T-cell (primary cell): ENCODE results near the gene NUMA1. TPM values are rescaled to one million over a fixed set of nuclear protein-coding genes. Genes with fewer than 3 reads are reported as not detected.

Source experiments
- ATAC-seq, 4 experiments: fragments of 200-7000 bp in 3 of 4; fragments of 150-1000 bp in 1 of 4; cut with Tn5 transposase; replicated peaks in 1 of 4; 1 replicate in 3 of 4; 2 replicates in 1 of 4; pipeline ENCODE4 v1.10.0; 2021; ENCODE audit warnings: moderate library complexity in 3 of 4, mild to moderate bottlenecking in 2 of 4, moderate number of reproducible peaks in 1 of 4
- CTCF ChIA-PET, 2 donors: fragments of 300-600 bp; sonication (Branson Sonifier 250); formaldehyde crosslinking; loops; one replicate each; lab custom pipeline; 2022; ENCODE audit warnings: antibody characterized with exemption in 2 of 2; lab: Charles Lee
- POLR2A ChIA-PET, 2 donors: fragments of 300-600 bp; sonication (Branson Sonifier 250); formaldehyde crosslinking; loops; one replicate each; lab custom pipeline; 2022; ENCODE audit warnings: antibody characterized with exemption in 2 of 2; lab: Charles Lee
- DNase-seq, 35 experiments: peaks; one replicate each; pipeline versions ENCODE4 v3.0.0 to v3.0.0-alpha.2; 2013 to 2023
- H3K27ac ChIP-seq: one replicate; pipeline ENCODE4 v1.5.1; 2013; ENCODE audit warnings: low read length
- H3K27me3 ChIP-seq, 2 experiments: replicated peaks in 1 of 2; 1 replicate in 1 of 2; 2 replicates in 1 of 2; pipeline versions ENCODE4 v1.6.1 to v1.7.0; 2013; ENCODE audit warnings: low read length in 1 of 2, mixed read lengths in 1 of 2; ENCODE audit not compliant: control insufficient read depth in 2 of 2, insufficient read depth in 2 of 2; ENCODE audit errors: extremely low read depth in 1 of 2
- H3K36me3 ChIP-seq, 2 donors: 1 replicate in 1 of 2; 2 replicates in 1 of 2; pipeline versions ENCODE4 v1.6.1 to v1.7.0; 2013; ENCODE audit warnings: low read length in 1 of 2; ENCODE audit not compliant: control insufficient read depth in 2 of 2, insufficient read depth in 1 of 2; ENCODE audit errors: extremely low read depth in 1 of 2
- H3K4me1 ChIP-seq, 2 experiments: 1 replicate in 1 of 2; 2 replicates in 1 of 2; pipeline versions ENCODE4 v1.6.1 to v1.7.0; 2013; ENCODE audit warnings: low read length in 2 of 2, mixed read lengths in 1 of 2; ENCODE audit not compliant: insufficient read depth in 2 of 2, control insufficient read depth in 1 of 2; ENCODE audit errors: extremely low read depth in 1 of 2
- H3K4me3 ChIP-seq, 2 donors: 1 replicate in 1 of 2; 2 replicates in 1 of 2; pipeline versions ENCODE4 v1.5.1 to v1.7.0; 2013; ENCODE audit warnings: mild to moderate bottlenecking in 2 of 2, low read length in 1 of 2, moderate library complexity in 1 of 2; ENCODE audit not compliant: control insufficient read depth in 1 of 2; ENCODE audit errors: extremely low read depth in 1 of 2
- H3K9me3 ChIP-seq: 2 replicates; pipeline ENCODE4 v1.7.0; 2013
- H3K27ac Mint-ChIP-seq, 2 donors: one replicate each; pipeline ENCODE4 v1.8.0; 2020 to 2021; ENCODE audit warnings: mild to moderate bottlenecking in 2 of 2, mixed read lengths in 2 of 2
- H3K27me3 Mint-ChIP-seq, 2 donors: one replicate each; pipeline ENCODE4 v1.8.0; 2021 to 2022; ENCODE audit warnings: mixed read lengths in 2 of 2
- H3K36me3 Mint-ChIP-seq: one replicate; pipeline ENCODE4 v1.8.0; 2021; ENCODE audit warnings: mixed read lengths
- H3K4me1 Mint-ChIP-seq, 3 donors: one replicate each; pipeline ENCODE4 v1.8.0; 2020 to 2022; ENCODE audit warnings: mixed read lengths in 3 of 3, mild to moderate bottlenecking in 1 of 3
- H3K4me3 Mint-ChIP-seq, 3 donors: one replicate each; pipeline ENCODE4 v1.8.0; 2020 to 2022; ENCODE audit warnings: mild to moderate bottlenecking in 3 of 3, mixed read lengths in 3 of 3, moderate library complexity in 3 of 3
- H3K9me3 Mint-ChIP-seq, 3 donors: one replicate each; pipeline ENCODE4 v1.8.0; 2020 to 2022; ENCODE audit warnings: mixed read lengths in 3 of 3
- WGBS: methylation state at CpG from one replicate; pipeline ENCODE4 v1.1.5; 2013; ENCODE audit warnings: missing lambda C conversion rate; ENCODE audit not compliant: insufficient coverage; 5-methylcytosine and 5-hydroxymethylcytosine counted together
- total RNA-seq, 35 experiments: library from RNA in 6 of 35; stranded (reverse) in 6 of 35; fragments of 120-200 nt in 1 of 35; gene quantifications; one replicate each; pipeline versions ENCODE4 v1.2.1 to v1.2.4 and lab custom pipeline; 2013 to 2026

Gene NUMA1
- total RNA-seq, 5 donors from 2014 or later (not counting 1 experiment from before 2014, with no cell fraction given), result 237 to 386 (median 343) TPM

- H3K9me3 Mint-ChIP-seq, result no peaks in the 10 kb centered on the region
- peak in 29 of 35 experiments; percentile 15 to 73 (median 40) for DNase-seq
- H3K4me3 ChIP-seq, result no peak overlapping the region
- peaks cover 0 to 4% (median 0%) of the 10 kb centered on the region in 3 donors for H3K4me1 Mint-ChIP-seq
- H3K4me1 ChIP-seq, result no peaks in the 10 kb centered on the region
- no peaks in the 10 kb centered on the region for H3K9me3 ChIP-seq
- 65% methylated on average over 3 of the region's 7 CpGs for WGBS
- no peak overlapping the region for H3K27ac Mint-ChIP-seq
- no peak overlapping the region for H3K4me3 Mint-ChIP-seq
- ChIA-PET CTCF (interaction anchor here (0.6 to 4.0 kb wide), 12 partner anchors 10 to 453 kb away, joined by 3 to 22 read pairs (median 5); partner anchors contain the start of gene RNF121 (in 1 of the 2)), POLR2A (interaction anchor here in 1 of 2 donors (0.6 kb wide), 1 partner anchor 90 kb away, joined by 3 read pairs; no protein-coding TSS in a partner anchor)
- H3K27ac ChIP-seq, result no peak overlapping the region
- ATAC-seq, result peak; percentile 52 to 63 (median 57)
- H3K27me3 ChIP-seq, result no peaks in the 10 kb centered on the region
- peaks cover 13% of the 10 kb centered on the region for H3K36me3 Mint-ChIP-seq
- no peaks in the 10 kb centered on the region for H3K27me3 Mint-ChIP-seq
- H3K36me3 ChIP-seq, result peaks cover 2 to 18% of the 10 kb centered on the region in 2 donors
These were observed 102.5 kb downstream of the NUMA1 start for GRCh38 chr11:71977743-71978418.

GRCh38 chr11:71977090-71977489, 103.3 kb downstream of the NUMA1 start:
- H3K4me1 Mint-ChIP-seq, result peaks cover 0 to 4% (median 0%) of the 10 kb centered on the region in 3 donors
- POLR2A ChIA-PET, result interaction anchor here (0.5 to 0.8 kb wide), 2 partner anchors 168 to 659 kb away, joined by 3 read pairs; no protein-coding TSS in a partner anchor

DNA sequence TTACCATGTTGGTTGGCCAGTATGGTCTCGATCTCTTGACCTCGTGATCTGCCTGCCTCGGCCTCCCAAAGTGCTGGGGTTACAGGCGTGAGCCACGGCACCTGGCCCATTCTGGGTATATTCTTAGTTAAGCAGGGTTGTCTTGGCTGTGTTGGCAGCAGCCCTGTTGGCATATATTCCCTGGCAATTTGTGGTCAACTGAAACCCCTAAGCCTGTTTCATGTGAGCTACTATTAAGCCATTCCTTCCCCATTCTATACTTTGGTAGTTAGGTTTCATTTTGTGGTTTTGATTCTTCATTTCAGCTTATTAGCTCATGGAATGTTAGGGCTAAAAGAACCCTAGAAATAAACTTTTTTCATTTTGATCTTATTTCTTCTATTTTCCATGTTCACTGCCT, 103.8 kb downstream of the NUMA1 start:
- Histone ChIP-seq H3K36me3 (peaks cover 2 to 14% of the 10 kb centered on the region in 2 donors), H3K9me3 (no peaks in the 10 kb centered on the region), H3K4me1 (no peaks in the 10 kb centered on the region), H3K27me3 (no peaks in the 10 kb centered on the region), H3K4me3 (no peak overlapping the region), H3K27ac (no peak overlapping the region)
- H3K27me3 Mint-ChIP-seq, result no peaks in the 10 kb centered on the region
- ChIA-PET CTCF (interaction anchor here (0.8 to 4.0 kb wide), 11 partner anchors 9 to 454 kb away, joined by 3 to 22 read pairs (median 5); no protein-coding TSS in a partner anchor), POLR2A (interaction anchor here in 1 of 2 donors (0.8 kb wide), 1 partner anchor 660 kb away, joined by 3 read pairs; no protein-coding TSS in a partner anchor)
- no peak for DNase-seq
- WGBS, result 97% methylated on average over 5 of the region's 5 CpGs
- H3K9me3 Mint-ChIP-seq, result no peaks in the 10 kb centered on the region
- no peak overlapping the region for H3K4me3 Mint-ChIP-seq
- no peak overlapping the region for H3K27ac Mint-ChIP-seq
- peaks cover 18% of the 10 kb centered on the region for H3K36me3 Mint-ChIP-seq
- H3K4me1 Mint-ChIP-seq, result peaks cover 0 to 4% (median 0%) of the 10 kb centered on the region in 3 donors
- ATAC-seq, result no peak

More at GRCh38 chr11:71977090-71977489, 103.3 kb downstream of the NUMA1 start:
- Histone ChIP-seq H3K4me3 (no peak overlapping the region), H3K9me3 (no peaks in the 10 kb centered on the region), H3K27ac (no peak overlapping the region), H3K4me1 (no peaks in the 10 kb centered on the region), H3K36me3 (peaks cover 2 to 14% of the 10 kb centered on the region in 2 donors), H3K27me3 (no peaks in the 10 kb centered on the region)
- no CpG with 5 or more reads among the region's 1 CpG for WGBS
- H3K27me3 Mint-ChIP-seq, result no peaks in the 10 kb centered on the region
- ATAC-seq (no peak), DNase-seq (no peak)
- peak overlapping the region in 1 of 2 donors; percentile 55 for H3K27ac Mint-ChIP-seq
- no peaks in the 10 kb centered on the region for H3K9me3 Mint-ChIP-seq
- peaks cover 13% of the 10 kb centered on the region for H3K36me3 Mint-ChIP-seq
- no peak overlapping the region for H3K4me3 Mint-ChIP-seq
- CTCF ChIA-PET, result interaction anchor here (0.6 to 4.0 kb wide), 12 partner anchors 9 to 454 kb away, joined by 3 to 22 read pairs (median 5); no protein-coding TSS in a partner anchor

DNA sequence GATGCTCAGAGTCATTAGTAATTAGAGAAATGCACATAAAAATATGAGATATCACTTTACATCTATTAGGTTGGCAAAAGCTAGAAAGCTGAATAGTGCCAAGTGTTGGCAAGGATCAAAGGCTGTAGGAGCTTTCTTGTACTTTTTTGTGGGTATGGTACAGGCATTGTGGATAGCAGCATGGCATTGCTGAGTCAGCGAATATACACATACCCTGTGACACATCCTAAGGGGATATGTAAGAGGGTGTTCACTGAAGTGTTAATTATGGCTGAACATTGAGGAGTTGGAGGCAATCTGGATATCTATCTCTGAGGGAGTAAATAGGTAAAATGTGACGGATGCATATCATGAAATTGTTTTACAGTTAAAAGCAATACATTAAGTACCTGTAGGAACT, 108.7 kb downstream of the NUMA1 start:
- Mint-ChIP-seq H3K4me1 (no peaks in the 10 kb centered on the region), H3K4me3 (no peak overlapping the region), H3K27me3 (no peaks in the 10 kb centered on the region), H3K27ac (no peak overlapping the region), H3K36me3 (peaks cover 16% of the 10 kb centered on the region), H3K9me3 (no peaks in the 10 kb centered on the region)
- DNase-seq, result no peak
- H3K9me3 ChIP-seq, result no peaks in the 10 kb centered on the region
- no peak for ATAC-seq
- ChIA-PET POLR2A (no interaction called here), CTCF (interaction anchor here in 1 of 2 donors (0.5 kb wide), 1 partner anchor 17 kb away, joined by 3 read pairs; no protein-coding TSS in a partner anchor)
- H3K36me3 ChIP-seq, result peaks cover 0 to 23% of the 10 kb centered on the region in 2 donors
- WGBS, result no CpG with 5 or more reads among the region's 2 CpGs
- no peak overlapping the region for H3K4me3 ChIP-seq
- no peaks in the 10 kb centered on the region for H3K27me3 ChIP-seq
- H3K27ac ChIP-seq, result no peak overlapping the region
- no peaks in the 10 kb centered on the region for H3K4me1 ChIP-seq

DNA sequence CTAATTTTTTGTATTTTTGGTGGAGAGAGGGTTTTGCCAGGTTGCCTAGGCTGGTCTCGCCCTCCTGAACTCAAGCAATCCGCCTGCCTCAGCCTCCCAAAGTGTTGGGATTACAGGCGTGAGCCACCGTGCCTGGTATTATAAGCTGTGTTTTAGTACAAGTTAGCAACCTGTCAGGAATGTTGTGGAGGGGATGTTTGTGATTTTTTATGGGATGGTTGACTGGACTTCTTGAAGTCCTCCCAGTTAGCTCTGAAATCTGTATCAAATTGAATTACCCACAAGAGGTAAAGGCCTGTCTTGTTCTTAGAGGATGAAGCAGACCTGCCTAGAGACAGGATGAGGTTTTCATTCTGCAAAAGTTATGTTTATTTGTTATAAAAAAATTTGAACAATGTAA, 115.7 kb downstream of the NUMA1 start:
- CTCF ChIA-PET, result interaction anchor here in 1 of 2 donors (2.4 kb wide), 1 partner anchor 12 kb away, joined by 9 read pairs; no protein-coding TSS in a partner anchor

GRCh38 chr11:71963468-71963867, 116.9 kb downstream of the NUMA1 start:
- Mint-ChIP-seq H3K36me3 (peaks cover 33% of the 10 kb centered on the region), H3K4me3 (no peak overlapping the region), H3K27ac (no peak overlapping the region), H3K27me3 (no peaks in the 10 kb centered on the region), H3K9me3 (no peaks in the 10 kb centered on the region), H3K4me1 (peaks cover 0 to 5% (median 0%) of the 10 kb centered on the region in 3 donors)
- WGBS, result 90% methylated on average over 2 of the region's 8 CpGs
- ChIA-PET CTCF (no interaction called here), POLR2A (no interaction called here)
- DNase-seq (no peak), ATAC-seq (no peak)
- H3K4me1 ChIP-seq, result no peaks in the 10 kb centered on the region
- H3K36me3 ChIP-seq, result peaks cover 7 to 33% of the 10 kb centered on the region in 2 donors
- no peak overlapping the region for H3K4me3 ChIP-seq
- H3K9me3 ChIP-seq, result no peaks in the 10 kb centered on the region
- no peaks in the 10 kb centered on the region for H3K27me3 ChIP-seq
- H3K27ac ChIP-seq, result no peak overlapping the region

More for the DNA sequence above, 115.7 kb downstream of the NUMA1 start:
- Histone ChIP-seq H3K4me1 (no peaks in the 10 kb centered on the region), H3K27ac (no peak overlapping the region), H3K27me3 (no peaks in the 10 kb centered on the region), H3K4me3 (no peak overlapping the region), H3K36me3 (peaks cover 7 to 34% of the 10 kb centered on the region in 2 donors), H3K9me3 (no peaks in the 10 kb centered on the region)
- Mint-ChIP-seq H3K4me1 (peaks cover 0 to 5% (median 0%) of the 10 kb centered on the region in 3 donors), H3K36me3 (peaks cover 33% of the 10 kb centered on the region), H3K27ac (no peak overlapping the region), H3K27me3 (no peaks in the 10 kb centered on the region), H3K4me3 (no peak overlapping the region), H3K9me3 (no peaks in the 10 kb centered on the region)
- DNase-seq, result no peak
- POLR2A ChIA-PET, result no interaction called here
- ATAC-seq, result no peak
- WGBS, result 100% methylated on average over 2 of the region's 4 CpGs
